Measurements from ENCODE around the gene ANKRD27.
"Not testable (repeated sequence)": the region's sequence is repeated elsewhere in the genome, so short reads cannot be mapped to it uniquely, and the experiment has no call there.

ANKRD27 gene

DNA sequence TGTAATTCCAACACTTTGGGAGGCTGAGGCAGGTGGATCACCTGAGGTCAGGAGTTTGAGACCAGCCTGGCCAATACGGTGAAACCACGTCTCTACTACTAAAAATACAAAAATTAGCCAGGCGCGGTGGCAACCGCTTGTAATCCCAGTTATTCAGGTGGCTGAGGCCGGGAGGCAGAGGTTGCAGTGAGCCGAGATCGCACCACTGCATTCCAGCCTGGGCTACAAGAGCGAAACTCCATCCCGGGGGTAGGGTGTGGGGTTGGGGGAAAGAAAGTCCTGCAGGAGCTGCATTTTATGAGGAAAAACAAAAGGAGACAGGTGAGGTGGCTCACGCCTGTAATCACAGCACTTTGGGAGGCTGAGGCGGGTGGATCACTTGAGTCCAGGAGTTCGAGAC lies 22.6 kb downstream of the ANKRD27 start:
- not testable (repeated sequence) for DNase-seq

DNA sequence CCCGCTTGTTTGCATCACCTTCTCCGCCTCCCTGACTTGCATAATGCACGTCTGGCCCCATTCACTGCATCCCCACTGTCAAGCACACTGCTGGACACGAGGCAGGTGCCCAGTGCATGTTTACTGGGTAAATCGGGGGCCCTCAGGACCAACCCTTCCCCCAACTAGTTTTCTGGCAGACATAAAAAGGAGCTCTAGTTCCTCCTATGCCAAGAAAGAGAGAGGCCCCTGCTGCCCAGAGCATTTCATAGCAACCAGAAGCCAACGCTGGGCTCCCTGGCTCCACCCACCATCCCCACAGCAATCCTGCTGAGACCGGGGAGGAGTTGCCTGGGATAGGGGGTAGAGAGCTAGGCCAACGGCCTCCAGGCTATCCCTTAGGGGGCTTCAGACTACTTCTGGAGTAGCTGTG lies 23.2 kb downstream of the ANKRD27 start:
- DNase-seq, result no peak

DNA sequence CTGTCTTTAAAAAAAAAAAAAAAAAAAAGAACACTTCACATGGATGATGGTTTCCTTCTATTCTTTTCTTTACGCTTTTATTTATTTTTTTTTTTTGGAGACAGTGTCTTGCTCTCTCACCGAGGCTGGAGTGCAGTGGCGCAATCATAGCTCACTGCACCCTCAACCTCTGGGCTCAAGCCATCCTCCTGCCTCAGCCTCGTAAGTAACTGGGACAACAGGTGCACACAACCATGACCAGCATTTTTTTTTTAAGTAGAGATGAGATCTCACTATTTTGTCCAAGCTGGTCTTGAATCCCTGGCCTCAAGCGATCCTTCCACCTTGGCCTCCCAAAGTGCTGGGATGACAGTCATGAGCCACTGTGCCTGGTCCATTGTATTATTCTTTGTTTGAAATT lies 24.3 kb downstream of the ANKRD27 start:
- DNase-seq, result no peak

DNA sequence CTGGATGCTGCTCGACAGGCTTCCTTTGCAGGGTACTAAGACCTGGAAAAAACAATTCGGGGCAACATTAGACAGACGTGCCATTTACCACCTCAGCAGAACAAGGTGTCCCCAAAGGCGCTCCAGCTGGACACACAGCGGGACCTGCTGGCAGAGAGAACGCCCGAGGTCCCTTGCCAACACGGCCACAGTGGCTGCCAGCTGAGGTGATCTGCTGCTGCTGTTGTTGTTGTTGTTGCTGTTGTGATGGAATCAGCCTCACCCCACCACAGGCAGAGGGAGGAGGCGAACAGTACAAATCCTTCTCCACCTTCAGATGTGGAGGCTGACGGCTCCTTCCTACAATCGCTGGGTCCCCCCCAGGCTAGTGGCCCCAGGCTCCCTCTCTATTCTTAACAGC lies 25.2 kb downstream of the ANKRD27 start:
- no peak for DNase-seq

DNA sequence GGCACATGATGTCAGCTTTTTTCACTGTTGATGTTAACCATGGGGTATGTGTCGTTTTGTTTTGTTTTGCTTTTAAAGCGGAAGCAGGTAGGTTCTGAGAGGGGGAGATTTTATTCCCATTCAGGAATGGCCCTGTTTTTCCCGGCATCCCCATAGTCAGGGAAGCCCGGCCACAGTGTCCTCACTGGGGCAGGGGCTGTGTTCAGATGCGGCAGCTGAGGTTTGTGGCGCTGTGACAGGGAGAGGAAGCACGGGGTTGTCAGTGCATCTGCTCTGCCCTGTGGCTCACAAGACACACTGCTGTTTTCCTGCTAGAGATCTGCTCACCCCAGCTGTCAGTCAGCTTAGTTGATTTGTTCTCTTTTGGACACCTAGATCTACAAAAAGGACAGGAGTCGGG lies 27.6 kb downstream of the ANKRD27 start:
- DNase-seq, result peak in 1 of 5 experiments; percentile 40

DNA sequence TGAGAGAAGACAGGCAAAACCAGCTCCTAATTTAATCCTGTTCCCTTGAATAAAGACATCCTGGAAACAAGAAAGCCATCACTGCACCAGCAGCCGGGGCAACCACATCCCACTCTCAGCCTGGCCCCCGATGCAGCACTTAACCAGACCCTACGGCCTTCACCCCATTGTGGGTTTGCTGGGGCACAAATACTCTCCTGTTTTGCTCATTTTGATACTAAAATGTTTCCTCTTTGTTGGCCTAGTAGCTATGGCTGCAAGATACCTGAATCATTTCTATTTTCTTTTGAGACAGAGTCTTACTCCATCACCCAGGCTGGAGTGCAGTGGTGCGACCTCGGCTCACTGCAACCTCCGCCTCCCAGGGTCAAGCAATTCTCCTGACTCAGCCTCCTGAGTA lies 28.4 kb downstream of the ANKRD27 start:
- peak in 1 of 5 experiments; percentile 73 for DNase-seq

DNA sequence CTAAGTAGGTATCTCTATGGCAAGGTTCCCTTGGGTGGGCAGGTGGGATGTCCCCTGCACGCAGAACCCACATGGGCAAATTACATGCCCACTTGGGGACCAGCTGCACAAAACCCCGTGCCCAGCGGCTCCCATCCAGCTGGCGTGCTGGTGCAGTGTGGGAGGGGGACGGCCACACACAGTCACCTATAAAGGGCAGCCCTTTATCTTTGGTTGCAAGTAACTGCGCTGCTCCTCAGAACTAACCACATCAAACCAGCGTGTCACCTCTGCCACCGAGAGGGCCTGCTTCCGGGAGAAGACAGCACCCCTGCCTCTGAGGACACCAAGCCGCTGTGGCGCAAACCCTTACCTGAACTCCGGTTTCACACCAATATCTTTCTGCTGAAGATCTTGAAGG lies 32.2 kb downstream of the ANKRD27 start:
- DNase-seq, result peak; percentile 30 to 85 (median 55)

DNA sequence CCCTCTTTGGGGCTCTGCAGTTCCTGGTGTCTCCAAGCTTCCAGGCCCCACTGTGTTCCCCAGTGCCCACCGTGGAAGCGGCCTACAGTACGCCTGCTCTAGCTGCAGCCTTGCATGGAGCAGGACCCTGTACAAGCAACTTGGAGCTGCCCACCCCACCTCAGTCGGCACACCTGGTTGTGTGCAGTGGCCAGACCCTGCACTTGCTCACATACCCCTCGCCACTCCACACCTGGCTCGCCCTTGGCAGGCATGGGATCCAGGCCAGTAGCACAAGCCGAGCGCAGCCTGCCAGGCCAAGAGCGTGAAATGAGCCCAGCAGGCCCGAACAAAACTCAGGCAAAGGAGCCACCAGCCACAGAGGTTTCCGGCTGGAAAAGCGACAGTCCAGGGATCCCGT lies 36.4 kb downstream of the ANKRD27 start:
- DNase-seq, result no peak

DNA sequence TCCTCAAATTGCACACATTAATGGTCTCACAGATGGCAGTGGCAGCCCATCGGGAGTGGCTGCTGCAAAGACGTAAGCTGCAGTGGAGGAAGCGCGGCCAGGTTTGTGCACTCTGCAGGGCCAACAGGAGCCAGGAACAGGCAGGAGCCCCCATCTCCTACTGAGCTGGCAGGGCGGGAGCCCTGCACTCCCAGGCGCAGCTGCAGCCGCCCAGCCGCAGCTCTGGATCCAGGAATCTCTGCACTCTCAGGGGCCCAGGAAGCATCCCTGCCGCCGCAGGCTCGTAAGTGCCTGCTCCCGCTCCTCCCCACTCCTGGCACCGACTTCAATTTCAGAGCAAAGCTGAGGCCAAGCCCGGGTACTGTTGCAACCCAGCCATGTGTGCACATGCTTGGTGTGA lies 37.5 kb downstream of the ANKRD27 start:
- DNase-seq, result no peak

DNA sequence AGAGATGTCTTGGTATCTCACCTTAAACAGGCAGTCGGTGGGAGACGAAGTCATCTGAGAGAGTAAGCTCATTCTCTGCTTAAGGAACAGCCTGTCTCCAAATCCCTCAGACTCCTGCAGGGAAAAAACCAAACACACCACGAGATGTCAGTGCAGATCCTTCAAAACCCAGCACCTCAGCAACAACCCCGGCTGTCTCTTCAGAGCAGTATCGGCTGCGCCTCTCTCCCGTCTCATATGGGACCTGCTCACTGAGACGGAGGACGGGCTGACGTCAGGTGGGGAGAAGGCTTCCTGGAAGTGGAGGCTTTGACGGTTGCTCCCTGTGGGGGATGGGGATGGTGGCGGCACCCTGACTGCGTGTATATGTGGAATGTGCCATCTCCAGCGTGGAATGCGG lies 43.6 kb downstream of the ANKRD27 start:
- no peak for DNase-seq

DNA sequence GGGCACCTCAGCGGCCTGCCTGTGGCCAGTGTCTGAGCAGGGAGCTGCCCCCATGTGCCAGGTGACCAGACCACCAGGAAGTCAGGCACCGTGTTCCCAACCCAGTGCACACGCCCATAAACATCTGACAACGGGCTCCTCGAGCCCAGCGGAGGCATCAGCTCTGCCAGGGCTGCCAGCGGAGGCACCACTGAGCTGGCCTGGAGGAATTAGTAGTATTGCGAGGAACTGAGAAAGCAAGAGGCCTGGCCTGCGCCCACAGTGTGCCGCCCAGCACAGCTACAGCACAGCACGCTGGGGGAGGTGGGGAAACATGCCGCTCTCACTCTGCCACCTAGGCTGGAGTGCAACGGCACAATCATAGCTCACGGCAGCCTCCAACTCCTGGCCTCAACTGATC lies 44.6 kb downstream of the ANKRD27 start:
- no peak for DNase-seq

DNA sequence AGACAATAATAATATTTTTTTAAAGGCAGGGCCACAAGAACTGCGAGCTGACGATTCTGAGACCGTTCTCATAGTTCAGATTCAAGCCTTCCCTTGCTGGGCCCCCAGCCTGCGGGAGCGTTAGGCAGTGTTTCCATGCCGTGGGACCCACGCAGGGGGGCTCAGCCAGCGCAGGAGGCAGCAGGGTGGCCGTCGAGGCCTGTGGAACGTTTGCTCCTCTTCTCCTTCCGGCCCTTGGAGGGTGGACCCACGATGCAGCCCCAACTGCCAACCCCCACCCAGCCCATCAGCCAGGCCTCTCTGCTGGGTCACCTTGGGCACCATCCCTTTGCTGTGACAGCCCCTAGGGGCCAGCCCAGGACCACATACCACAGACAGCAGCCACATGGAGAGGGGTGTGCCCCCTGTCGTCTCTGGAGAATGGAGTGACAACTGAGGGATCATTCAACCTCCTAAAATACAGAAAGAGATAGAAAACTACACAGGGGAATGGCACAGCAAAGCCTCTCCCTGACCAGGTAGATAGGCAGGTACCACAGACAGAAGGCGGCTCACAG lies 47.2 kb downstream of the ANKRD27 start:
- no peak for DNase-seq

DNA sequence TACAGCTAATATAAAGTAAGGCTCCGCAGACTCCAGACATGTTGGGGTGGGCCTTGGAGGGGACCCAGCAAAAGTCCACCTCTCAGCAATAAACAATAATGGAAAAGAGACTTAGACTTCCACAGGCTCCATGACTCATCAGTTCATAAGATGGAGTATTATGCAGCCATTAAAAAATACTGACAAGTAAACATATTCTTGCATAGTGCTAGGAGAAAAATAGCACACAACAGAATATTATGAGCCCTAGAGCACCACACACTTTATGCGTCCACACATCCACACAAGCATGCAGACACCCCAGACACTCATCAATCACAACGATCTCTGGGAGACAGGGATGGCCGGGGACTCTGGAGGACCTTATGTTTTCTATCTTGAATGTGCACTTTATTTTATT lies 48.0 kb downstream of the ANKRD27 start:
- DNase-seq, result no peak

DNA sequence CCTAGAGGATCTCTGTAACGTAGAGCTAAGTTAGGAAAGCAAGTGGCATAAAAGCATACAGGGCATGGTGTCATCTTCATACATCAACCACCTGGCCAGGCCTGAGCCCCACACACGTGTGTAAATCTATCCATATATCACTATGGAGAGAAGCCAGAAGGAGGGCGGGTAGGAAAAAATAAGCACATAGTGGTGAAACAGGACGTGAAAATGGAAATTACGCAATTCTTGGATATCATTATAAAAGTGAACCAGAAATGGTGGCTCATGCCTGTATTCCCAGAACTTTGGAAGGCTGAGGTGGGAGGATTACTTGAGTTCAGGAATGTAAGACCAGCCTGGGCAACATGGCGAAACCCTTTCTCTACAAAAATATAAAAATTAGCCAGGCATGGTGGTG lies 50.6 kb downstream of the ANKRD27 start:
- DNase-seq, result no peak

DNA sequence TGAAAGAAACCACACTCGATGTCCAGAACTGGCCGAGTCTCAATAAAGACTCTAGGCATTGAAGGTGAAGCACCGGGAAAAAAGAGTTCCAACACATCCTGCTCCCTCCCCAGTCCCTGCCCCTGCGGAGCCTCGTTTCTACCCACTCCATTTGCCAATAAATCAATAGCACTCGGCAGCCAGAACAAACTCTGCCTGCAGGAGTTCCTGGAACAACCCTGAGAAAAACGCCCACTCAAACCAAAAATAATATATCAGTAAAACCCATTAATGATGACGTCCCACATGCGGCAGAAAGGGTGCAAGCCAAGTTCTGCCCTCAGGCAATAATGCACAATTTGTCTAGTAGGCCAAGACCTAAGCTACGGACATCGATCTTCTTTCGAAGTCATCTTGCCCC lies 53.0 kb downstream of the ANKRD27 start:
- DNase-seq, result no peak

DNA sequence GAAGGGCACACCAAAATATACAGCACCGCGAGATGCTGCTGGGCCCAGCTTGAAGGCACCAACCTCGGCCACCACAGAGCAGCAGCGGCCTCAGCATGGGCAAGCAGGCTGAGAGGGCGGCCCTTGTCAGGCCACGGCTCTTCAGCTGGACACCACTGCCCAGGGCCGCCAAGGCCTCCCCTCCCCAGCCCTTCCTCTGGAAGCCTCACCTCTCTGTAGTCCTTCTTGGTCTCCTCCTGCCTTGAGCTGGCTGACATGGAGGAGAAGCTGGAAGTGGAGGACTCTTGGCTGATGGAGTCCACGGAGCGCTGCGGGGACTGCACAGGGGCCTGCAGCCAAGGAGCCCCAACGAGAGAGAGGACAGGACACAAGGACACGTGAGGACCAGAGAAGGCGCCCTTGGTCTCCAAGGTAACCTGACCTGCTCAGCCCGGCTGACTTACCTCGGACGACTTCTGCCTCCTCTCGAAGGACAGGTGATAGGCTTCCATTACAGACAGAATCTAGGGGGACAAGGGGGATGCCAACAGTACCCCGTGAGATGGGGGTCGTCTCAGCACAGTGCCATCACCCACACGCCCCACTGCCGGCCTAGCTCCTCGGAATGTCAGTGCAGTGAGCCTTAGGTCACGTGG lies 55.8 kb downstream of the ANKRD27 start:
- DNase-seq, result no peak

DNA sequence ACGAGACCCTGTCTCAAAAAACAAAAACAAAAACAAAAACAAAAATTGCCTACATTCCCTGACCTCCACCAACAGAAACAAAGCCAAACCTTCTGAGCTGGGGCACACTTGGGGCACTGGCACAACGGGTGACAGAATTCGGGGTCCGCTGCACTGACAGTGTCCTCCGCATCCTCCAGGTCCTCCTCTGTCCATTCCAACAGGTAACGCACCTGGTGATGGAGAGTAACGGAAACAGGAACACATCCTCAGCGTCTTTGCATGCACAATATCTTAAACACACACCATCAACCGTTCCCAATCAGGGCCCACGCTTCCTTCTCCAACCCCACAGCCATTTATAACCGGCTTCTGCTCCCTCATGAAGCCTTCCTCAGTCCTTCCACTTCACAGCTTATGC lies 59.4 kb downstream of the ANKRD27 start:
- no peak for DNase-seq

DNA sequence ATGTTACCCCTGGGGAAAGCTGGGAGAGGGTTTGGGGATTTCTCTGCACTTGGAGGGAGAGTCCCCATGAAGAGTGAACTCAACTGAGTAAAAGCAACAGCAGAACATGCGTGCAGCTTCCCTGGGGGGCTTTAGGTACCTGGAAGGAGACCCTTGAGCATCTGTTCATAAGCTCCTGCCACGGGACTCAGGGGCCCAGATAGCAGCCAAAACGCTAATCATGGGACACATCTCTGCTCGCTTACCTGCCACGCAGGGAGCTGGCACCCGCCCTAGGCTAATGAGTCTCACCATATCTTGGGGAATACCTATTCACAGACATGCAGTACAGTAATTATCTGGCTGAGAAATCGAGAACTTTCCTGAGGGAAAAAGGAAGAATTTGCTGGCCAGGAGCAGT lies 60.1 kb downstream of the ANKRD27 start:
- DNase-seq, result no peak

DNA sequence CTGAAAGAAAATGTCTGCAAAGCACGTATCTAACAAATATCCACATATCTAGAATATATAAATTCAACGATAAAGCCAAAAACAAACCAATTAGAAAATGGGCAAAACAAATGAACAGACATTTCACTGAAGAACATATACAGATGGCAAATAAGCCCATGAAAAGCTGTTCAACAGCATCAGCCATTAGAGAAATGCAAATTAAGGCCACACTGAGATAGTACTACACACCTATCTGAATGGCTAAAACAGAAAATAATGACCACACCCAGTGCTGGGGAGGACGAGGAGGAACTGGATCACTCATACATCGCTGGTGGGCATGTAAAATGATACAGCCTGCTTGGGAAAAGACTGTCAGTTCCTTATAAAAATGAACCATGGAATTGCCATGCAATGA lies 62.0 kb downstream of the ANKRD27 start:
- DNase-seq, result no peak

DNA sequence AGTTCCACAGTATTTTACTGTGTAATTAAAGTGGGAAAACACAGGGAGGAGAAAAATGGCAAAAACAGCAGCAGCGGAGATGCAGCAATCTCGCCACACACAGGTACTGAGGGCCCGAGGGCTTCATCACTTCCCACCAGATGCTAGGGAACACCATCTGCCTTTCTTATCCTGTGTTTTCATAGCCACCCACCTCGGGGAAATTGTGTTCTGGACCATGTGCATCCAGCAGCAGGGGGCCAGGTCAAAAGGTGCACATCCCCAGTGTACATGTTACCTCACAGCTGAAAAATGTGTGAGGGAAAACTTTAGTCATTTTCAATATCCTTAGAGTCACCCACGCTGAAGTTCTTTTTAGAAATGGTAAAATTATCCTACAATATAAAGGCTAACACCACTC lies 63.8 kb downstream of the ANKRD27 start:
- DNase-seq, result no peak

DNA sequence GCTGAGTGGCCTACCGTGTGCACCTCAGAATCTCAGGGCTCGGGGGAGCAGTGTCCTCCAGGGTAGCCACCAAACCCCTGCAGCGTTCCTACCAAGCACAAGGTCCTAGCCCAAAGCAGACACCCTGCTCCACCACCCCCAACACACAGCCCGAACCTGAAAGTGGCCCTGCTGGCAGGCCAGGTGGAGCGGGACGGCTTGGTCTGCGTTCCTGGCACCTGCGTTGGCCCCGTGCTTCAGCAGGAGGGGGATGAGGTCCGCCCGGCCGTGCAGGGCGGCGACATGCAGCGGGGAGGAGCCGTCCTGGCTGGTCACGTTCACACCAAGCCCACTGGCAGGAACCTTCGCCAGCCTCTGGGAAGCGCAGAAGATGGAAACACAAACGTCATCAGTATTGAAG lies 67.5 kb downstream of the ANKRD27 start:
- no peak for DNase-seq

DNA sequence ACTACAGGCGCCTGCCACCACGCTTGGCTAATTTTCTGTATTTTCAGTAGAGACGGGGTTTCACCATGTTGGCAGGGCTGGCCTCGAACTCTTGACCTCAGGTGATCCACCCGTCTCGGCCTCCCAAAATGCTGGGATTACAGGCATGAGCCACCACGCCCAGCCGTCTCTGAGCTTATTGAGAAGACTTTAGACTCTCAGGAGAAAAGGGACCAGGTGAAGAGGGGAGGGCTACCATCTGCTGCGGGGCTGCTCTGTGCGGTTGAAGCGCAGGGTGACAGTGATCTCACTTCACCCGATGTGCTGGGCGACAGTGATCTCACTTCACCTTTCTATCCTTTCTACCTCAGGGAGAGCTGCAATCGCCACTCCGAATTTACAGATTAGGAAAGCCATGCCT lies 68.7 kb downstream of the ANKRD27 start:
- no peak for DNase-seq

DNA sequence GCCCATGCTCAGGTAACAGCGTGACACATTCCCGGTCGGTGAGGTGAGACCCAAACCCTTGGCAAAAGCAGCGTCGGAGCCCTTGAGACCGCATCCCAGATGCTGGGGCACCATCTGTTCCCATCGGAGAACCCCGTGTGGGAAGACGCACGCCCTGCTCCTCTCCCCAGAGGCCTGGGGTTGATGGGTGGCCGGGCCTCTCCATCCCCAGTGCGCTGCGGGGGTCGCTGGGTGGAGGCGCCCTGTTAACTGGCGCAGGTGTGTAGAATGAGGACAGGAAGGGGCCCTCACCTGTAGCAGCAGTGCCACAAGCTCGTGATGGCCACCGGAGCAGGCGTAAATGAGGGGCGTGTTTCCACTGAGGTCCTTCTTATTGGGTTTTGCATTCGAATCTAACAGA lies 69.4 kb downstream of the ANKRD27 start:
- no peak for DNase-seq

DNA sequence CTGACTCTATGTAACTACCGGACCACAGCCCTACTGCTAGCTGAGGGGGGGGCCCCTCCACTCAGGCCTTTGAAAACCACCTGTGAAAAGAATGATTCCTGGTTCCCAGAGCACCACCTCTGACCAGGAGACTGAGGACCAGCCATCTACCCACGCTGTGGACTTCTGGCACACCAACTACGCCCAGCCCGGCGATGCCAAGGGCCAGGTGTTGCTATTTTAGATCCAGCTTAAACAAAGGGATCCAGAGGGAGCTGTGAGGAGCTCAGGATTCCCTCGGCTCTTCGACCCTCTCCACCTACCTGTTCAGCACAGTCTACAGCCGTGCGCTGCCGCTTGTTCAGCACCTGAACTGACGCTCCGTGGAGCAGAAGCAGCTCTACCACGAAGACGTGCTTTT lies 71.0 kb downstream of the ANKRD27 start:
- DNase-seq, result no peak

DNA sequence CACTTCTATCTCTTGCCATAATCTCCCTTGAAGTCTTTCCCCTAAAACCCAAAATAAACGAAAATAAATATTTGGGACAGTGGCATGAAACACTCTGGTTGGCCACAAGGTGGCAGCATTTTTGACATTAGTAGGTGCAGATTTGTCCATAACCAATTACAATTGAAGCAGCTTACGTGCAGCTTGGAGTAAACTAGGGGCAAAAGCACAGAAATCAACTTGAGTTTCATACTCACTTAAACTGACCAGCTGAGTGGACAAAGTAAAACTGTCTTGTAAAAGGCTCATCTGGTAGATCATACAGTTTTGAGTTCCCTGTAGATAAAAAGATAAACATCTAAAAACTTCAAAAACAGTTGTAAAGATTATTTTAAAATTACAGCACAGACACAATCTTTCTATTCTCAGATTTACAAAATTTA lies 75.2 kb downstream of the ANKRD27 start:
- peak in 3 of 5 experiments; percentile 12 to 74 (median 17) for DNase-seq
